ENCODE measurements around the gene PPP2R5A. TPM values are rescaled to one million over a fixed set of nuclear protein-coding genes. Genes with fewer than 3 reads are reported as not detected.

Gene PPP2R5A
- total and polyA plus RNA-seq, 3 donors from 2014 or later = 19.9 to 37.8 (median 26.9) TPM

- no peaks in the 10 kb centered on the region for H3K4me1 ChIP-seq
- no peaks in the 10 kb centered on the region for H3K27me3 ChIP-seq
- H3K36me3 ChIP-seq (ENCODE audit: low read depth, missing control alignments) = no peaks in the 10 kb centered on the region
- TF ChIP-seq CTCF (IDR thresholded peaks at IDR 0.05) (peak in 2 of 3 experiments; percentile 44 to 63), POLR2A (IDR thresholded peaks at IDR 0.05) (no peak)
- no peaks in the 10 kb centered on the region for H3K9me3 ChIP-seq
- no peak overlapping the region for H3K27ac ChIP-seq
- no peak overlapping the region for H3K4me3 ChIP-seq
- intact Hi-C loops (cut with DNase I; ENCODE audit: low total_unique reads) = no loop called here
- DNase-seq = peak; percentile 62
- 81 to 87% methylated on average over 3 of the region's 3 CpGs for WGBS, 2 donors
Observed at GRCh38 chr1:212368073-212368484, 82.9 kb downstream of the PPP2R5A start.

GRCh38 chr1:212375986-212376385 is 90.8 kb downstream of the PPP2R5A start:
- DNase-seq = no peak
- H3K9me3 ChIP-seq = no peaks in the 10 kb centered on the region
- H3K4me3 ChIP-seq = no peak overlapping the region
- H3K36me3 ChIP-seq (ENCODE audit: low read depth, missing control alignments) = no peaks in the 10 kb centered on the region
- WGBS, 2 donors = 82 to 90% methylated on average over 5 of the region's 5 CpGs
- no peak for TF ChIP-seq POLR2A (IDR thresholded peaks at IDR 0.05)
- no peak for TF ChIP-seq CTCF (IDR thresholded peaks at IDR 0.05)
- H3K27me3 ChIP-seq = no peaks in the 10 kb centered on the region
- H3K27ac ChIP-seq = no peak overlapping the region
- intact Hi-C loops (cut with DNase I; ENCODE audit: low total_unique reads) = no loop called here
- no peaks in the 10 kb centered on the region for H3K4me1 ChIP-seq

- H3K36me3 ChIP-seq (ENCODE audit: low read depth, missing control alignments) = no peaks in the 10 kb centered on the region
- no peak for TF ChIP-seq POLR2A (IDR thresholded peaks at IDR 0.05)
- intact Hi-C loops (cut with DNase I; ENCODE audit: low total_unique reads) = no loop called here
- no peaks in the 10 kb centered on the region for H3K4me1 ChIP-seq
- H3K4me3 ChIP-seq = no peak overlapping the region
- no peaks in the 10 kb centered on the region for H3K27me3 ChIP-seq
- WGBS, 2 donors = 95 to 100% methylated on average over 3 of the region's 3 CpGs
- no peaks in the 10 kb centered on the region for H3K9me3 ChIP-seq
- no peak overlapping the region for H3K27ac ChIP-seq
- no peak for DNase-seq
Observed at GRCh38 chr1:212377644-212378043, 92.4 kb downstream of the PPP2R5A start.

- no peaks in the 10 kb centered on the region for H3K4me1 ChIP-seq
- H3K27me3 ChIP-seq = no peaks in the 10 kb centered on the region
- intact Hi-C loops (cut with DNase I; ENCODE audit: low total_unique reads) = no loop called here
- H3K36me3 ChIP-seq (ENCODE audit: low read depth, missing control alignments) = no peaks in the 10 kb centered on the region
- DNase-seq = no peak
- H3K4me3 ChIP-seq = no peak overlapping the region
- TF ChIP-seq CTCF (IDR thresholded peaks at IDR 0.05) (no peak), POLR2A (IDR thresholded peaks at IDR 0.05) (no peak)
- no peak overlapping the region for H3K27ac ChIP-seq
- WGBS, 2 donors = 96 to 98% methylated on average over 2 of the region's 2 CpGs
- H3K9me3 ChIP-seq = no peaks in the 10 kb centered on the region
Observed at GRCh38 chr1:212379366-212379765, 94.2 kb downstream of the PPP2R5A start.

- DNase-seq = no peak
- H3K4me1 ChIP-seq = no peaks in the 10 kb centered on the region
- no peaks in the 10 kb centered on the region for H3K36me3 ChIP-seq (ENCODE audit: low read depth, missing control alignments)
- 79 to 93% methylated on average over 4 of the region's 4 CpGs for WGBS, 2 donors
- H3K27me3 ChIP-seq = no peaks in the 10 kb centered on the region
- TF ChIP-seq CTCF (IDR thresholded peaks at IDR 0.05) = no peak
- no peak for TF ChIP-seq POLR2A (IDR thresholded peaks at IDR 0.05)
- no peak overlapping the region for H3K4me3 ChIP-seq
- intact Hi-C loops (cut with DNase I; ENCODE audit: low total_unique reads) = no loop called here
- H3K27ac ChIP-seq = no peak overlapping the region
- no peaks in the 10 kb centered on the region for H3K9me3 ChIP-seq
Observed at GRCh38 chr1:212381397-212382035, 96.3 kb downstream of the PPP2R5A start.
